WTC11 (cell line): ENCODE measurements around the gene ABHD16B. TPM values are rescaled to one million over a fixed set of nuclear protein-coding genes. Genes with fewer than 3 reads are reported as not detected.

Experiments
- ATAC-seq: fragments of 200-7000 bp; cut with Tn5 transposase; 2 replicates; pipeline ENCODE4 v1.10.0; 2021; ENCODE audit warnings: mild to moderate bottlenecking, moderate library complexity
- CTCF ChIA-PET: fragments of 300-600 bp; sonication (Branson Sonifier 250); formaldehyde crosslinking; loops from one replicate; lab custom pipeline; 2021; ENCODE audit warnings: antibody characterized with exemption; lab: Charles Lee
- POLR2A ChIA-PET: fragments of 350-600 bp; sonication (Branson Sonifier 250); formaldehyde crosslinking; loops from one replicate; lab custom pipeline; 2021; ENCODE audit warnings: antibody characterized with exemption; lab: Charles Lee
- DNase-seq: peaks from one replicate; pipeline ENCODE4 v3.0.0; 2021; ENCODE audit warnings: low spot score
- H3K27ac Mint-ChIP-seq: 2 replicates; pipeline ENCODE4 v1.8.0; 2021; ENCODE audit warnings: mixed read lengths
- H3K27me3 Mint-ChIP-seq: 2 replicates; pipeline ENCODE4 v1.8.0; 2021; ENCODE audit warnings: low read depth, mild to moderate bottlenecking, moderate library complexity, mixed read lengths
- H3K36me3 Mint-ChIP-seq: 2 replicates; pipeline ENCODE4 v1.8.0; 2021; ENCODE audit warnings: mixed read lengths
- H3K4me1 Mint-ChIP-seq: 2 replicates; pipeline ENCODE4 v1.8.0; 2022; ENCODE audit warnings: mixed read lengths
- H3K4me3 Mint-ChIP-seq: 2 replicates; pipeline ENCODE4 v1.8.0; 2021; ENCODE audit warnings: mild to moderate bottlenecking, moderate library complexity, mixed read lengths
- H3K9me3 Mint-ChIP-seq: 2 replicates; pipeline ENCODE4 v1.8.0; 2021; ENCODE audit warnings: mixed read lengths
- ELF4 ChIP-seq: sonication (generic); formaldehyde crosslinking; IDR thresholded peaks from 2 replicates; pipeline ENCODE4 v1.8.1; 2022; ENCODE audit warnings: low read depth, mild to moderate bottlenecking, moderate library complexity, missing genetic modification reagents
- GRHL2 ChIP-seq: fragments of 250-450 bp; sonication (Bioruptor Pico); IDR thresholded peaks from 2 replicates; pipeline ENCODE4 v1.8.0; 2022; ENCODE audit warnings: mild to moderate bottlenecking, moderate library complexity; ENCODE audit not compliant: insufficient replicate concordance, severe bottlenecking
- GTF2I ChIP-seq: fragments of 250-450 bp; sonication (Bioruptor Pico); conservative IDR thresholded peaks from 2 replicates; pipeline ENCODE4 v1.4.0; 2021; ENCODE audit warnings: mild to moderate bottlenecking
- NR2C2 ChIP-seq: sonication (generic); formaldehyde crosslinking; IDR thresholded peaks from 2 replicates; pipeline ENCODE4 v1.8.0; 2022; ENCODE audit warnings: mild to moderate bottlenecking, missing genetic modification reagents
- ZNF121 ChIP-seq: sonication (generic); formaldehyde crosslinking; IDR thresholded peaks from 2 replicates; pipeline ENCODE4 v1.8.0; 2023; ENCODE audit warnings: missing genetic modification reagents
- ZNF219 ChIP-seq: sonication (generic); formaldehyde crosslinking; IDR thresholded peaks from 2 replicates; pipeline ENCODE4 v1.8.0; 2023; ENCODE audit warnings: missing genetic modification reagents, mild to moderate bottlenecking, borderline replicate concordance
- ZNF396 ChIP-seq: fragments of 250-450 bp; sonication (Bioruptor Pico); IDR thresholded peaks from 2 replicates; pipeline ENCODE4 v1.8.0; 2021; ENCODE audit warnings: mild to moderate bottlenecking, moderate library complexity, borderline replicate concordance
- ZNF416 ChIP-seq: fragments of 250-450 bp; sonication (Bioruptor Pico); IDR thresholded peaks from 2 replicates; pipeline ENCODE4 v1.9.0; 2021; ENCODE audit warnings: mild to moderate bottlenecking, inconsistent platforms
- ZNF671 ChIP-seq: fragments of 250-450 bp; sonication (Bioruptor Pico); IDR thresholded peaks from 2 replicates; pipeline ENCODE4 v1.8.0; 2021; ENCODE audit warnings: mild to moderate bottlenecking
- total RNA-seq: library from RNA; stranded (reverse); gene quantifications from 3 replicates; pipeline ENCODE4 v1.2.3, GENCODE V29; 2021
- TF ChIP-seq, protein P1 (sequence below): sonication (generic); formaldehyde crosslinking; IDR thresholded peaks from 2 replicates; pipeline ENCODE4 v1.8.1; 2023; ENCODE audit warnings: mild to moderate bottlenecking, missing genetic modification reagents, borderline replicate concordance
- TF ChIP-seq, protein P2 (sequence below): fragments of 250-450 bp; sonication (Bioruptor Pico); IDR thresholded peaks from 2 replicates; pipeline ENCODE4 v1.9.0; 2021; ENCODE audit warnings: mild to moderate bottlenecking
- TF ChIP-seq, protein P3 (sequence below): sonication (generic); formaldehyde crosslinking; IDR thresholded peaks from 2 replicates; pipeline ENCODE4 v1.8.1; 2023; ENCODE audit warnings: mild to moderate bottlenecking, missing genetic modification reagents
- TF ChIP-seq, protein P4 (sequence below): sonication (generic); formaldehyde crosslinking; conservative IDR thresholded peaks from 2 replicates; pipeline ENCODE4 v1.8.1; 2022; ENCODE audit warnings: mild to moderate bottlenecking, missing genetic modification reagents
- TF ChIP-seq, protein P5 (sequence below): sonication (generic); formaldehyde crosslinking; IDR thresholded peaks from 2 replicates; pipeline ENCODE4 v1.8.0; 2023; ENCODE audit warnings: missing genetic modification reagents, mild to moderate bottlenecking, borderline replicate concordance

The ABHD16B gene
- total RNA-seq, 1 experiment from 2014 or later = 0.11 TPM

DNA sequence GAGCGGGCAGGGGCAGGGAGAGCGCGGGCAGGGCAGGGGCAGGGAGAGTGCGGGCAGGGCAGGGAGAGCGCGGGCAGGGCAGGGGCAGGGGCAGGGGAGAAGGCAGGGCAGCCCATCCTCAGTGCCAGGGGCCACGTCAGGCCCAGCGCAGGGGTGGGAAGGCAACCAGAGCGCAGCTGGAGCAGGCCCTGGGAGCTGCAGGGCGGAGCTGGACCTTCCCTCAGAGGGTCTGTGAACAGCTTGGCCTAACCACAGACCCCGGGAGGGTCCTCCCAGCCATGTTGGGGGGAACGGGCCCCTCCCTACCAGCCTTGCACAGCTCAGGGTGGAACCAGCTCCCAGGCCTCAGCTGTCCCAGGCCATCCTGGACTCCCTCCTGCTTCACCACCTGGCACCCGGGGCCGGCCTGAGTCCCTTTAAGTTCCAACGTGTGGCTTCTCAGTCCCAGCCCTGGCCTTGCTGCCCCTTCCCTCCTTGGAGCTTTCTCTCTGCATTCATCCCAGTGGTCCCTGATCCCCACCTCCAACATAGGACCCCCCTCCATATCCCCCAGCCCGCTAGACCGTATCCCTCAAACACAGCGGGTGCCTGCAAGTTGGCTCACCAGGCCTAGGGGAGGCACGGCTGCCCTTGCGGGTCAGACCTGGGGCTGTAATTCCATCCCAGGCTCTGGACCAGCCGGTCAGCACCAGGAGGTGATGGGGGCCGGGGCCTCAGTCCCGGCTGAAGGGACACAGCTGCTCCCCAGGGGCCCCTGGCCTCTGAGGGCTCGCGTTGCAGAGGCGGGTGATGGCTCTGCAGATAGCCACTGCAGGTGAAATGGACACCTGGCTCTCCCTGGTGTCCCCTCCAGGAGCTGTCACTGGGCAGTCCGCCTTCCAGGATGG lies 24.6 kb upstream of the ABHD16B start:
- H3K4me1 Mint-ChIP-seq = peaks cover 23% of the 10 kb centered on the region
- DNase-seq = no peak
- CTCF ChIA-PET = interaction anchor here (0.6 to 1.2 kb wide), 4 partner anchors 11 to 298 kb away, joined by 3 to 6 read pairs (median 4); no protein-coding TSS in a partner anchor
- TF ChIP-seq ZNF396 (CRISPR knock-in tag) (no peak), ZNF121 (CRISPR knock-in tag) (no peak), GTF2I (no peak)
- TF ChIP-seq, protein P1, sequence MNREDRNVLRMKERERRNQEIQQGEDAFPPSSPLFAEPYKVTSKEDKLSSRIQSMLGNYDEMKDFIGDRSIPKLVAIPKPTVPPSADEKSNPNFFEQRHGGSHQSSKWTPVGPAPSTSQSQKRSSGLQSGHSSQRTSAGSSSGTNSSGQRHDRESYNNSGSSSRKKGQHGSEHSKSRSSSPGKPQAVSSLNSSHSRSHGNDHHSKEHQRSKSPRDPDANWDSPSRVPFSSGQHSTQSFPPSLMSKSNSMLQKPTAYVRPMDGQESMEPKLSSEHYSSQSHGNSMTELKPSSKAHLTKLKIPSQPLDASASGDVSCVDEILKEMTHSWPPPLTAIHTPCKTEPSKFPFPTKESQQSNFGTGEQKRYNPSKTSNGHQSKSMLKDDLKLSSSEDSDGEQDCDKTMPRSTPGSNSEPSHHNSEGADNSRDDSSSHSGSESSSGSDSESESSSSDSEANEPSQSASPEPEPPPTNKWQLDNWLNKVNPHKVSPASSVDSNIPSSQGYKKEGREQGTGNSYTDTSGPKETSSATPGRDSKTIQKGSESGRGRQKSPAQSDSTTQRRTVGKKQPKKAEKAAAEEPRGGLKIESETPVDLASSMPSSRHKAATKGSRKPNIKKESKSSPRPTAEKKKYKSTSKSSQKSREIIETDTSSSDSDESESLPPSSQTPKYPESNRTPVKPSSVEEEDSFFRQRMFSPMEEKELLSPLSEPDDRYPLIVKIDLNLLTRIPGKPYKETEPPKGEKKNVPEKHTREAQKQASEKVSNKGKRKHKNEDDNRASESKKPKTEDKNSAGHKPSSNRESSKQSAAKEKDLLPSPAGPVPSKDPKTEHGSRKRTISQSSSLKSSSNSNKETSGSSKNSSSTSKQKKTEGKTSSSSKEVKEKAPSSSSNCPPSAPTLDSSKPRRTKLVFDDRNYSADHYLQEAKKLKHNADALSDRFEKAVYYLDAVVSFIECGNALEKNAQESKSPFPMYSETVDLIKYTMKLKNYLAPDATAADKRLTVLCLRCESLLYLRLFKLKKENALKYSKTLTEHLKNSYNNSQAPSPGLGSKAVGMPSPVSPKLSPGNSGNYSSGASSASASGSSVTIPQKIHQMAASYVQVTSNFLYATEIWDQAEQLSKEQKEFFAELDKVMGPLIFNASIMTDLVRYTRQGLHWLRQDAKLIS (CRISPR knock-in tag) = no peak
- TF ChIP-seq, protein P2, sequence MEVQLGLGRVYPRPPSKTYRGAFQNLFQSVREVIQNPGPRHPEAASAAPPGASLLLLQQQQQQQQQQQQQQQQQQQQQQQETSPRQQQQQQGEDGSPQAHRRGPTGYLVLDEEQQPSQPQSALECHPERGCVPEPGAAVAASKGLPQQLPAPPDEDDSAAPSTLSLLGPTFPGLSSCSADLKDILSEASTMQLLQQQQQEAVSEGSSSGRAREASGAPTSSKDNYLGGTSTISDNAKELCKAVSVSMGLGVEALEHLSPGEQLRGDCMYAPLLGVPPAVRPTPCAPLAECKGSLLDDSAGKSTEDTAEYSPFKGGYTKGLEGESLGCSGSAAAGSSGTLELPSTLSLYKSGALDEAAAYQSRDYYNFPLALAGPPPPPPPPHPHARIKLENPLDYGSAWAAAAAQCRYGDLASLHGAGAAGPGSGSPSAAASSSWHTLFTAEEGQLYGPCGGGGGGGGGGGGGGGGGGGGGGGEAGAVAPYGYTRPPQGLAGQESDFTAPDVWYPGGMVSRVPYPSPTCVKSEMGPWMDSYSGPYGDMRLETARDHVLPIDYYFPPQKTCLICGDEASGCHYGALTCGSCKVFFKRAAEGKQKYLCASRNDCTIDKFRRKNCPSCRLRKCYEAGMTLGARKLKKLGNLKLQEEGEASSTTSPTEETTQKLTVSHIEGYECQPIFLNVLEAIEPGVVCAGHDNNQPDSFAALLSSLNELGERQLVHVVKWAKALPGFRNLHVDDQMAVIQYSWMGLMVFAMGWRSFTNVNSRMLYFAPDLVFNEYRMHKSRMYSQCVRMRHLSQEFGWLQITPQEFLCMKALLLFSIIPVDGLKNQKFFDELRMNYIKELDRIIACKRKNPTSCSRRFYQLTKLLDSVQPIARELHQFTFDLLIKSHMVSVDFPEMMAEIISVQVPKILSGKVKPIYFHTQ (CRISPR knock-in tag) = no peak
- TF ChIP-seq, protein P3, sequence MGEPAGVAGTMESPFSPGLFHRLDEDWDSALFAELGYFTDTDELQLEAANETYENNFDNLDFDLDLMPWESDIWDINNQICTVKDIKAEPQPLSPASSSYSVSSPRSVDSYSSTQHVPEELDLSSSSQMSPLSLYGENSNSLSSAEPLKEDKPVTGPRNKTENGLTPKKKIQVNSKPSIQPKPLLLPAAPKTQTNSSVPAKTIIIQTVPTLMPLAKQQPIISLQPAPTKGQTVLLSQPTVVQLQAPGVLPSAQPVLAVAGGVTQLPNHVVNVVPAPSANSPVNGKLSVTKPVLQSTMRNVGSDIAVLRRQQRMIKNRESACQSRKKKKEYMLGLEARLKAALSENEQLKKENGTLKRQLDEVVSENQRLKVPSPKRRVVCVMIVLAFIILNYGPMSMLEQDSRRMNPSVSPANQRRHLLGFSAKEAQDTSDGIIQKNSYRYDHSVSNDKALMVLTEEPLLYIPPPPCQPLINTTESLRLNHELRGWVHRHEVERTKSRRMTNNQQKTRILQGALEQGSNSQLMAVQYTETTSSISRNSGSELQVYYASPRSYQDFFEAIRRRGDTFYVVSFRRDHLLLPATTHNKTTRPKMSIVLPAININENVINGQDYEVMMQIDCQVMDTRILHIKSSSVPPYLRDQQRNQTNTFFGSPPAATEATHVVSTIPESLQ (CRISPR knock-in tag) = no peak
- TF ChIP-seq, all 79 proteins: peak for 0
- Mint-ChIP-seq H3K27me3 (peaks cover 20% of the 10 kb centered on the region), H3K9me3 (no peaks in the 10 kb centered on the region), H3K36me3 (no peaks in the 10 kb centered on the region), H3K27ac (no peak overlapping the region), H3K4me3 (no peak overlapping the region)
- POLR2A ChIA-PET = interaction anchor here (0.7 to 1.2 kb wide), 2 partner anchors 9 to 22 kb away, joined by 3 to 4 read pairs; no protein-coding TSS in a partner anchor
- ATAC-seq = no peak

DNA sequence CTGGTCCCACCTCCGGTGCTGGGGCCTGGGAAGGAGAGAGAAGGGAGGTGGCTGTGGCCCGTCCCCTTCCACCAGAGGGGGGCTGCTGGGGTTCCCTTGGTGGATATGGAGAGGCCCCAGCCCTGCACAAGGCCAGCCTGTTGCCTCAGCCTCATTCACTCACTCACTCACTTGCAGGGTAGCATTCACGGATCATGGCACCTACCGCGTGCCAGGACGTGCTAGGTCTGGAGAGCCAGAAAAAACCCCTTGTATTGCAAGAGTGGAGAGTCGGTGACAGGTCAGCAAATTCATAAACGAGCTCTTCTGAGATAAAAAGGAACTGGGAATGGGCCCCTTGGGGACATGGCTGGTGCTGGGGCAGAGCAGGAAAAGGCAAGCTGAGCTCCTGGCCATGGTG lies 23.8 kb upstream of the ABHD16B start:
- ATAC-seq (no peak), DNase-seq (no peak)
- H3K9me3 Mint-ChIP-seq = no peaks in the 10 kb centered on the region
- ChIA-PET CTCF (interaction anchor here (1.2 kb wide), 1 partner anchor 62 kb away, joined by 5 read pairs; no protein-coding TSS in a partner anchor), POLR2A (interaction anchor here (1.2 kb wide), 1 partner anchor 8 kb away, joined by 4 read pairs; no protein-coding TSS in a partner anchor)
- H3K36me3 Mint-ChIP-seq = no peaks in the 10 kb centered on the region
- peaks cover 23% of the 10 kb centered on the region for H3K4me1 Mint-ChIP-seq
- H3K27ac Mint-ChIP-seq = 0 out of 2 replicates have a peak overlapping the region, but pooled peaks have one; percentile 21
- H3K4me3 Mint-ChIP-seq = no peak overlapping the region
- H3K27me3 Mint-ChIP-seq = peaks cover 17% of the 10 kb centered on the region
- TF ChIP-seq ZNF219 (CRISPR knock-in tag) (no peak), ZNF671 (no peak), NR2C2 (CRISPR knock-in tag) (no peak), ELF4 (CRISPR knock-in tag) (no peak), ZNF416 (no peak), GRHL2 (CRISPR knock-in tag) (no peak)
- TF ChIP-seq, protein P4, sequence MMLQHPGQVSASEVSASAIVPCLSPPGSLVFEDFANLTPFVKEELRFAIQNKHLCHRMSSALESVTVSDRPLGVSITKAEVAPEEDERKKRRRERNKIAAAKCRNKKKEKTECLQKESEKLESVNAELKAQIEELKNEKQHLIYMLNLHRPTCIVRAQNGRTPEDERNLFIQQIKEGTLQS (CRISPR knock-in tag) = no peak
- TF ChIP-seq, protein P5, sequence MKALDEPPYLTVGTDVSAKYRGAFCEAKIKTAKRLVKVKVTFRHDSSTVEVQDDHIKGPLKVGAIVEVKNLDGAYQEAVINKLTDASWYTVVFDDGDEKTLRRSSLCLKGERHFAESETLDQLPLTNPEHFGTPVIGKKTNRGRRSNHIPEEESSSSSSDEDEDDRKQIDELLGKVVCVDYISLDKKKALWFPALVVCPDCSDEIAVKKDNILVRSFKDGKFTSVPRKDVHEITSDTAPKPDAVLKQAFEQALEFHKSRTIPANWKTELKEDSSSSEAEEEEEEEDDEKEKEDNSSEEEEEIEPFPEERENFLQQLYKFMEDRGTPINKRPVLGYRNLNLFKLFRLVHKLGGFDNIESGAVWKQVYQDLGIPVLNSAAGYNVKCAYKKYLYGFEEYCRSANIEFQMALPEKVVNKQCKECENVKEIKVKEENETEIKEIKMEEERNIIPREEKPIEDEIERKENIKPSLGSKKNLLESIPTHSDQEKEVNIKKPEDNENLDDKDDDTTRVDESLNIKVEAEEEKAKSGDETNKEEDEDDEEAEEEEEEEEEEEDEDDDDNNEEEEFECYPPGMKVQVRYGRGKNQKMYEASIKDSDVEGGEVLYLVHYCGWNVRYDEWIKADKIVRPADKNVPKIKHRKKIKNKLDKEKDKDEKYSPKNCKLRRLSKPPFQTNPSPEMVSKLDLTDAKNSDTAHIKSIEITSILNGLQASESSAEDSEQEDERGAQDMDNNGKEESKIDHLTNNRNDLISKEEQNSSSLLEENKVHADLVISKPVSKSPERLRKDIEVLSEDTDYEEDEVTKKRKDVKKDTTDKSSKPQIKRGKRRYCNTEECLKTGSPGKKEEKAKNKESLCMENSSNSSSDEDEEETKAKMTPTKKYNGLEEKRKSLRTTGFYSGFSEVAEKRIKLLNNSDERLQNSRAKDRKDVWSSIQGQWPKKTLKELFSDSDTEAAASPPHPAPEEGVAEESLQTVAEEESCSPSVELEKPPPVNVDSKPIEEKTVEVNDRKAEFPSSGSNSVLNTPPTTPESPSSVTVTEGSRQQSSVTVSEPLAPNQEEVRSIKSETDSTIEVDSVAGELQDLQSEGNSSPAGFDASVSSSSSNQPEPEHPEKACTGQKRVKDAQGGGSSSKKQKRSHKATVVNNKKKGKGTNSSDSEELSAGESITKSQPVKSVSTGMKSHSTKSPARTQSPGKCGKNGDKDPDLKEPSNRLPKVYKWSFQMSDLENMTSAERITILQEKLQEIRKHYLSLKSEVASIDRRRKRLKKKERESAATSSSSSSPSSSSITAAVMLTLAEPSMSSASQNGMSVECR (CRISPR knock-in tag) = no peak
